HEK293T (cell line): ENCODE data around the gene NOS1.

Experiments used
- ARNT ChIP-seq: fragments of 450-650 bp; IDR thresholded peaks from 2 replicates; pipeline ENCODE4 v1.6.1; 2017; ENCODE audit warnings: mild to moderate bottlenecking
- BHLHE40 ChIP-seq: fragments of 450-650 bp; IDR thresholded peaks from 2 replicates; pipeline ENCODE4 v1.6.1; 2016; ENCODE audit warnings: mild to moderate bottlenecking, moderate library complexity, borderline replicate concordance
- ELF4 ChIP-seq: fragments of 450-650 bp; IDR thresholded peaks from 2 replicates; pipeline ENCODE4 v1.6.1; 2017; ENCODE audit warnings: antibody characterized with exemption
- FOXA1 ChIP-seq: fragments of 450-650 bp; IDR thresholded peaks from 2 replicates; pipeline ENCODE4 v1.6.1; 2016; ENCODE audit warnings: mild to moderate bottlenecking
- FOXK2 ChIP-seq: fragments of 450-650 bp; IDR thresholded peaks from 2 replicates; pipeline ENCODE4 v1.6.1; 2016; ENCODE audit warnings: mild to moderate bottlenecking
- FOXM1 ChIP-seq: fragments of 450-650 bp; IDR thresholded peaks from 2 replicates; pipeline ENCODE4 v1.6.1; 2017; ENCODE audit warnings: mild to moderate bottlenecking, borderline replicate concordance
- HDGF ChIP-seq: fragments of 450-650 bp; IDR thresholded peaks from 2 replicates; pipeline ENCODE4 v1.6.1; 2017; ENCODE audit warnings: antibody characterized with exemption, borderline replicate concordance
- L3MBTL2 ChIP-seq: fragments of 450-650 bp; conservative IDR thresholded peaks from 2 replicates; pipeline ENCODE4 v1.6.1; 2016; ENCODE audit warnings: mild to moderate bottlenecking
- PKNOX1 ChIP-seq: fragments of 450-650 bp; IDR thresholded peaks from 2 replicates; pipeline ENCODE4 v1.6.1; 2016
- SP1 ChIP-seq: fragments of 450-650 bp; IDR thresholded peaks from 2 replicates; pipeline ENCODE4 v1.6.1; 2017
- SUZ12 ChIP-seq: fragments of 450-650 bp; IDR thresholded peaks from 2 replicates; pipeline ENCODE4 v1.6.1; 2016; ENCODE audit warnings: mild to moderate bottlenecking
- TARDBP ChIP-seq: fragments of 450-650 bp; IDR thresholded peaks from 2 replicates; pipeline ENCODE4 v1.6.1; 2016
- ZNF384 ChIP-seq: fragments of 450-650 bp; IDR thresholded peaks from 2 replicates; pipeline ENCODE4 v1.6.1; 2016

- TF ChIP-seq FOXK2 = no peak
- TF ChIP-seq TARDBP = no peak
- TF ChIP-seq FOXA1 = no peak
- TF ChIP-seq HDGF = no peak
- TF ChIP-seq ELF4 = no peak
- TF ChIP-seq ARNT = no peak
- no peak for TF ChIP-seq ZNF384
- TF ChIP-seq PKNOX1 = no peak
- no peak for TF ChIP-seq SP1
- TF ChIP-seq SUZ12 = no peak
- TF ChIP-seq L3MBTL2 = no peak
- no peak for TF ChIP-seq FOXM1
- no peak for TF ChIP-seq BHLHE40
These were observed 81.3 kb downstream of the NOS1 start for GRCh38 chr12:117280019-117280680.
